ENCODE results near the gene KCP.

- TF ChIP-seq CTCF (conservative IDR thresholded peaks at IDR 0.05; ENCODE audit: low read length) (no peak), EZH2phosphoT487 (IDR thresholded peaks at IDR 0.05; ENCODE audit: borderline replicate concordance) (no peak)
These were observed 10.5 kb upstream of the KCP start for GRCh38 chr7:128920913-128921582.
